HL-60 (cell line): ENCODE data around the gene PSMD3.

Experiments
- DNase-seq, 2 experiments: peaks; one replicate each; pipeline ENCODE4 v3.0.0-alpha.2; 2010 to 2020; ENCODE audit warnings: low read depth in 1 of 2, low spot score in 1 of 2
- H3K27ac ChIP-seq: fragments of 250-450 bp; sonication (Bioruptor Pico); replicated peaks from 2 replicates; pipeline ENCODE4 v1.5.1; 2020; ENCODE audit warnings: mild to moderate bottlenecking, moderate library complexity
- H3K27me3 ChIP-seq: fragments of 250-450 bp; sonication (Bioruptor Pico); 2 replicates; pipeline ENCODE4 v1.5.1; 2021; ENCODE audit warnings: mild to moderate bottlenecking, moderate library complexity; ENCODE audit not compliant: insufficient read depth, poor library complexity, severe bottlenecking
- H3K4me3 ChIP-seq: replicated peaks from 2 replicates; pipeline ENCODE4 v1.5.1; 2011; ENCODE audit warnings: mild to moderate bottlenecking, control low read depth, low read length; ENCODE audit not compliant: insufficient read depth
- CTCF ChIP-seq: IDR thresholded peaks from one replicate; pipeline ENCODE4 v1.5.1; 2011; ENCODE audit warnings: low read length, control low read depth, inconsistent platforms; ENCODE audit not compliant: insufficient read depth
- GABPA ChIP-seq: IDR thresholded peaks from 2 replicates; pipeline ENCODE4 v1.6.1; 2012; ENCODE audit warnings: low read depth
- POLR2AphosphoS5 ChIP-seq: IDR thresholded peaks from 2 replicates; pipeline ENCODE4 v1.6.1; 2012; ENCODE audit warnings: low read depth
- REST ChIP-seq: IDR thresholded peaks from 2 replicates; pipeline ENCODE4 v1.6.1; 2012; ENCODE audit warnings: low read depth; ENCODE audit not compliant: insufficient replicate concordance
- SPI1 ChIP-seq: IDR thresholded peaks from 2 replicates; pipeline ENCODE4 v1.6.1; 2012; ENCODE audit warnings: low read depth, mild to moderate bottlenecking, borderline replicate concordance

PSMD3 gene

GRCh38 chr17:39962642-39963220, 17.9 kb upstream of the PSMD3 start, which contains the start of gene GSDMA:
TSS of gene GSDMA (plus strand) at chr17:39963004. CDS start at chr17:39965688, 2,684 bp downstream.
- H3K4me3 ChIP-seq: no peak within 1 kb of the TSS
- TF ChIP-seq POLR2AphosphoS5: no peak
- no peak for TF ChIP-seq CTCF
- TF ChIP-seq REST: no peak
- TF ChIP-seq GABPA: no peak
- no peak within 1 kb of the TSS for H3K27ac ChIP-seq
- H3K27me3 ChIP-seq: no peaks in the 10 kb centered on the region
- no peak for DNase-seq

GRCh38 chr17:39963829-39964228, 16.8 kb upstream of the PSMD3 start:
- TF ChIP-seq POLR2AphosphoS5 (no peak), SPI1 (no peak), GABPA (no peak)
- Histone ChIP-seq H3K27me3 (no peaks in the 10 kb centered on the region), H3K4me3 (no peak overlapping the region), H3K27ac (no peak overlapping the region)
- DNase-seq: no peak

GRCh38 chr17:39965017-39965699, 15.4 kb upstream of the PSMD3 start:
- no peak for DNase-seq
- no peak for TF ChIP-seq CTCF
- no peak for TF ChIP-seq GABPA
- TF ChIP-seq REST: no peak
- no peak for TF ChIP-seq POLR2AphosphoS5
- no peak for TF ChIP-seq SPI1
- Histone ChIP-seq H3K4me3 (no peak overlapping the region), H3K27ac (no peak overlapping the region), H3K27me3 (no peaks in the 10 kb centered on the region)

GRCh38 chr17:39966771-39967170, 13.8 kb upstream of the PSMD3 start:
- peak overlapping the region; percentile 70 for H3K27ac ChIP-seq
- no peak overlapping the region for H3K4me3 ChIP-seq
- no peak for DNase-seq
- H3K27me3 ChIP-seq: no peaks in the 10 kb centered on the region
- TF ChIP-seq SPI1: no peak
- no peak for TF ChIP-seq REST
- no peak for TF ChIP-seq POLR2AphosphoS5
- TF ChIP-seq GABPA: no peak
- TF ChIP-seq CTCF: no peak
